ENCODE data around the gene DENND1C.
A peak's percentile ranks its signal among the peaks of the same experiment; 100 is the strongest.

Gene DENND1C

DNA sequence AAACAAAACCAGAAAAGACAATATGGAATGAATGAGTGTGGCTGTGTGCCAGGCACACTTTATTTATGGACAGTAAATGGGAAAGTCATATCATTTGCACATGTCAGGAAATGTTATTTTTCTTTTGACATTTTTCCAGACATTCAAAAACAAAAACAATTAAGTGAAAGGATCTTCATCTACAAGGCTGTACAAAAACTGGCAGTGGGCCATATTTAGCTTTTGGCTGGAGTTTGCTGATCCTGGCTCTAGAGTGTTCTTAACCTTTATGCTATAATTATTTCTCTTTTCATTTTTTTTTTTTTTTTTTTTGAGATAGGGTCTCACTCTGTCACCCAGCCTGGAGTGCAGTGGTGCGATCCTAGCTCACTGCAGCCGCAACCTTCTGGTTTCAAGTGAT is 42.7 kb upstream of the DENND1C start:
- DNase-seq (ENCODE audit: low read depth), result no peak

DNA sequence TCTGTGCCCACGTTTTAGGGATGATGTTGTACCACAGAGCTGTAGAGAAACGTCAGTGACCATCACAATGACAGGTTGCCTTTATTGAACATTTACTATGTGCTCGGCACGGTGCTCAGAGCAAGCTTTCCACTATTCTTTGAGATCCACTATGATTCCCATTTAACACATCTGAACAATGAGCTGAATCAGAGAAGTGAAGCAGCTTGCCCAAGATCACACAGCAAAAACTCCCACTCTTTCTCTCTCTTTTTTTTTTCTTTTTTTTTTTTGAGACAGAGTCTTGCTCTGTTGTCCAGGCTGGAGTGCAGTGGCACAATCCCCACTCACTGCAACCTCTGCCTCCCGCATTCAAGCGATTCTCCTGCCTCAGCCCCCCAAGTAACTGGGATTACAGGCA is 41.1 kb upstream of the DENND1C start:
- no peak for DNase-seq (ENCODE audit: low read depth)
- TF ChIP-seq, protein P1, sequence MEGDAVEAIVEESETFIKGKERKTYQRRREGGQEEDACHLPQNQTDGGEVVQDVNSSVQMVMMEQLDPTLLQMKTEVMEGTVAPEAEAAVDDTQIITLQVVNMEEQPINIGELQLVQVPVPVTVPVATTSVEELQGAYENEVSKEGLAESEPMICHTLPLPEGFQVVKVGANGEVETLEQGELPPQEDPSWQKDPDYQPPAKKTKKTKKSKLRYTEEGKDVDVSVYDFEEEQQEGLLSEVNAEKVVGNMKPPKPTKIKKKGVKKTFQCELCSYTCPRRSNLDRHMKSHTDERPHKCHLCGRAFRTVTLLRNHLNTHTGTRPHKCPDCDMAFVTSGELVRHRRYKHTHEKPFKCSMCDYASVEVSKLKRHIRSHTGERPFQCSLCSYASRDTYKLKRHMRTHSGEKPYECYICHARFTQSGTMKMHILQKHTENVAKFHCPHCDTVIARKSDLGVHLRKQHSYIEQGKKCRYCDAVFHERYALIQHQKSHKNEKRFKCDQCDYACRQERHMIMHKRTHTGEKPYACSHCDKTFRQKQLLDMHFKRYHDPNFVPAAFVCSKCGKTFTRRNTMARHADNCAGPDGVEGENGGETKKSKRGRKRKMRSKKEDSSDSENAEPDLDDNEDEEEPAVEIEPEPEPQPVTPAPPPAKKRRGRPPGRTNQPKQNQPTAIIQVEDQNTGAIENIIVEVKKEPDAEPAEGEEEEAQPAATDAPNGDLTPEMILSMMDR (IDR thresholded peaks at IDR 0.05; ENCODE audit: low read depth, low read length, missing control alignments), result no peak
- H3K4me3 ChIP-seq (ENCODE audit: low read depth, low read length), result peak overlapping the region; percentile 28; the same call in 1 of the 2 replicates

More for the DNA sequence above, 42.7 kb upstream of the DENND1C start:
- TF ChIP-seq, protein P1 (IDR thresholded peaks at IDR 0.05; ENCODE audit: low read depth, low read length, missing control alignments), result no peak
- H3K4me3 ChIP-seq (ENCODE audit: low read depth, low read length), result no peak overlapping the region

DNA sequence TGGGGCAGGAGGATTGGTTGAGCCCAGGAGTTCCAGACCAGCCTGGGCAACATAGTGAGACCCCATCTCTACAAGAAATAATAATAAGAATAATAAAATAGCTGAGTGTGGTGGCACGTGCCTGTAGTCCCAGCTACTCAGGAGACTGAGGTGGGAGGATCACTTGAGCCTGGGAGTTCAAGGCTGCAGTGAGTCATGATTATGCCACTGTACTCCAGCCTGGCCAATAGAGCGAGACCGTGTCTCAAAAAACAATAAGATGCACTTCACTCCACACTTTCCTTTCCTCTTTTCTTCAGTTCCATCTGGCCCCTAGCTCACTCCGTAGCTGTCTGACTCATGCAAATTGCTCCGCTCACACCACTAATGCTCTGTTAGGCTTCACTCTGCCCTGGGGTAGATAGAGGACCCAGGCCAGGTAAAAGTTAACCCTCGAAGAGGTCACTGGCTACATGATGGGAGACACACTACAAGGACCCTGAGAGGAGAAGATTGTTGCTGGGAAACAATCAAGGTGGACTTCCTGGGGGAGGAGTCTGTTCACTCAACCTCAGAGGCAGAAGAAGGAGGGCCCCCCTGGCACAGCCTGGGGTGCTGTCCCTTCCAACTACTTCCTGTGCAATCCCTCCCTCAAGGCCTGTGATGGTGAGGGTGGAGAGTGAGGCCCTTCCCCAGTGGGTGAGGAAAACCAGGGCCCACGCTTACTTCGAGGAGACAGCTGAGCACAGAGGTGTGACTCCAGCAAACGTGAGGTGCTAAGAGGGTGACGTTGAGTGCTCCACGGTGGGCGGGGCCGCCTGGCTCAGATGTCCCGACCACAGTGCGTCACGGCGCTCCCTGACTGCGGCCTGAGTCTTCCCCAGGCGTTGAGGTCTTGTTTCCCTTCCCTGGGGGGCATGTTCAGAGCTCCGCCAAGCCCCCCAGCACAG is 40.4 kb upstream of the DENND1C start:
- peak; percentile 90 for DNase-seq (ENCODE audit: low read depth)
- TF ChIP-seq, protein P1 (IDR thresholded peaks at IDR 0.05; ENCODE audit: low read depth, low read length, missing control alignments), result no peak
- peak overlapping the region; percentile 28 for H3K4me3 ChIP-seq (ENCODE audit: low read depth, low read length)

DNA sequence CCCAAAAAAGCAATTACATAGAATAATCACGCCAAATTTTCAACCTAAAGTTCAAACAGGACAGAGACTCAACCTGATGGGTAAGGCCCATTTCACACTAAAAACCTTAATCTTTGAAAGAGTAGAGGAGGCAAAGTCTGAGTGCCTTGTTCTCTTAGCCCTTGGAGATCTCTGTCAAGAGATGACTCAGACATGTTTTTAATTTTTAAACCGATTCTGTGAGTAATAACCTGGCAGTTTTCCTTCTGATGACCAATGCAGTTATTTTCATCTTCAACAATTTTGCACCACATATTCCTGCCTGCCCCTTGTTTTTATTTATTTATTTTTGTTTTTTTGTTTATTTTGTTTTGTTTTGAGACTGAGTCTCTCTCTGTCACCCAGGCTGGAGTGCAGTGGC is 37.7 kb upstream of the DENND1C start:
- no peak for DNase-seq (ENCODE audit: low read depth)
- H3K4me3 ChIP-seq (ENCODE audit: low read depth, low read length), result no peak overlapping the region
- TF ChIP-seq, protein P1 (IDR thresholded peaks at IDR 0.05; ENCODE audit: low read depth, low read length, missing control alignments), result no peak

DNA sequence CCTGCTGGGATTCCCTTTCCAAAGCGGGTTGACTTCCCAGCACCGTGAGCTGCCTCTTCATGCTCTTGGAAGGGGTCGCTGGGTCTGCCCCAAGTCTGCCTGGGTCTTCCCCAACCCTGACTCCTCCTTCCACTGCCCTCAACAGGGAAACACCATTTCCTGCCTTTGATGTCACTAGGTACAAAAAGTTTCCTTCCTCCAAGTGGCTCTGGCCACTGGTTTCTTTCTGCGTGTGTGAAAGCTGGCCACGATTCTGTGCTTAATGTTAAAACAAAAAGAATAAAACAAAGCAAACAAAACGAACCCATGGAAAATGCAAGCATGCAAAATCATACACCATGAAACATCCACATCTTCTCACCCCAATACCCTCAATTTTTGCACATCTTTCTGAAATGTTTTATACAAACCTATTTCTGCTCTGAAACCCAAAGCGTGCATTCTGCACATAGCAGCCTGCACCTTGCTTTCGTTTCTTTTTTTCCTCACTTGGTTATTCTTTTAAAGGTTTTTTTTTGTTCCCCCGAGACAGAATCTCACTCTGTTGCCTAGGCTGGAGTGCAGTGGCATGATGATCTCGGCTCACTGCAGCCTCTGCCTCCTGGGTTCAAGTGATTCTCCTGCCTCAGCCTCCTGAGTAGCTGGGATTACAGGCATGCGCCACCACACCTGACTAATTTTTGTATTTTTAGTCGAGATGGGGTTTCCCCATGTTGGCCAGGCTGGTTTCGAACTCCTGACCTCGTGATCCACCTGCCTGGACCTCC is 36.7 kb upstream of the DENND1C start:
- peak overlapping the region; percentile 76 for H3K4me3 ChIP-seq (ENCODE audit: low read depth, low read length)
- peak; percentile 71 for DNase-seq (ENCODE audit: low read depth)
- TF ChIP-seq, protein P1 (IDR thresholded peaks at IDR 0.05; ENCODE audit: low read depth, low read length, missing control alignments), result no peak

DNA sequence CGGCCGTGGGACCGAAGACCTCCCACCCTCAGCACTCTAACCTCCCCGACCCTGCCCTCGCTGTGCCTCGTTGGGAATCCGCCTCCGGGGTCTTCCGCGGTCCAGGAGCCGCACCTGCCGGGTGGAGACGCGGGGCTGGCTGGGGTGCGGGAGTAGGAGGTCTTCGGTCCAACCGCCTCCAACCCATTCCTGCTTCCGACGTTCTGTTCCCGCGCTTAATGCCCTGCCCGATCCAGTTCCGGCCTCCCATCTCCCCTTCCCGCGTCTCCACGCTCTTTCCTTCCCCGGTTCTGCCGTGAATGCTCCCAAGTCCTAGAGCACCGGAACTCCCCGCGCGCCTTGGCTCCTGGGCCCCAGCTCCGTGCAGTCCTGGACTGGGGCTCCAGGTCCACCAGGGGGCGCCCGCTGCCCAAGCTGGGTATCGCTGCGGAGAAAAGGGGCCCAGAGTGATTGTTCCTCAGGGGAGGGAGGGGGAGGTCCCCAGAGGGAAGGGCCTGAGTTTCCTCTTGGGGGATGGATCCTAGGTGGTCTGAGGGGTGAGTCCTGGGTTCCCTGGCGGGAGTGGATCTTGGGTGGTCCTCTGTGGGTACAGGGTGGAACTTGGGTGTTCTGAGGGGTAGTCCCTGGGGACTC is 35.2 kb upstream of the DENND1C start:
- TF ChIP-seq, protein P1 (IDR thresholded peaks at IDR 0.05; ENCODE audit: low read depth, low read length, missing control alignments), result peak; percentile 88
- peak; percentile 68 for DNase-seq (ENCODE audit: low read depth)

More for the DNA sequence above, 35.2 kb upstream of the DENND1C start:
- H3K4me3 ChIP-seq (ENCODE audit: low read depth, low read length), result peak overlapping the region; percentile 76

Data from GM12864 (cell line).